GM19043 (cell line): Measurements from ENCODE around the gene EFNA5.
A peak's percentile ranks its signal among the peaks of the same experiment; 100 is the strongest.
"Not testable (repeated sequence)": the region's sequence is repeated elsewhere in the genome, so short reads cannot be mapped to it uniquely, and the experiment has no call there.

Experiments used
- ATAC-seq: cut with Tn5 transposase; IDR thresholded peaks from one replicate; pipeline ENCODE4 v1.9.1; 2021; ENCODE audit warnings: low read depth; ENCODE audit not compliant: unreplicated experiment

Gene EFNA5

DNA sequence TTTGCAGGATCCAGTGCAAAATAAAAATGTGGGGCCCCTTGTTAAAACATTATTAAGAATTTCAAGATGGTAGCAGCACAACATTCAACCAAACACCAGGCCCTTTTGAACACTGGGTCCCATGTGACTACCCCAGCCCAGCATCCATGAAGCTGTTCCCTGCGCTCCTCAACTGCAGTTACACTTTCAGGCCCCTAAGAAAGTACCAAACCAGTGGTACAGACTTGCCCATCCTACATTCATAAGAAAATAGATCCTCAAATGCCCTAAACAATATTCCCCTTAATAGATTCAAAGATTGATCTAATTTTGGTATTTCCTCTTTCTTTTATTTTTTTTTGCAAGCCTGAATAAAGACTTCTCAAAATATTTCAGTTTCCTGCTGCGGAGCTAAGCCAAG lies 201.7 kb downstream of the EFNA5 start:
- no peak for ATAC-seq

GRCh38 chr5:107468276-107468675 lies 202.5 kb downstream of the EFNA5 start:
- ATAC-seq: no peak

GRCh38 chr5:107467137-107467932 lies 203.4 kb downstream of the EFNA5 start:
- no peak for ATAC-seq

DNA sequence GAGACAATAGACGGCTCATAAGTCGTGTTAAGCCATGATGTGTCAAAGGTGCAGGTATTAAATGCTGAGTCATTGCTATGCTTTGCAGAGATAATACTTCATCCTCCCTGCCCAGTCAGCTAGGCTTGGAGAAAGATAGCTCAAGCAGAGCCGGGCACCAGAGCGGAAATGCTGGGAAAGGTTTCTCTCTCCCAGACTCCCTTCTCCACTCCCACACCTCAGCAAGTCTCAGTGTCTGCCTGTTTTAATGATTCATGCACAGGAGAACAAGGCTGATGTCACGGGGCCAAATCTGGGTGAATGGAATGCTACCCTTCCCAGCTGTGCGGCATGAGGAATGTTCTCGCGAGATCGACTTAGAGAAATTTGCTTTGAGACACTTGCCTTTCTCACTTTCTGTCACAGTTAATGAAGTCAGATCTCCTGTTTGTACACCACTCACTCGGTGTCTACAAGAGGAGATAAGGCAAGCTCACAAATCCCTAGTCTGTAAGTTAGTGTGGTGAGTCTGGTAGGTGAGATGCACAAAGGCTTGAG lies 204.4 kb downstream of the EFNA5 start:
- ATAC-seq: no peak

DNA sequence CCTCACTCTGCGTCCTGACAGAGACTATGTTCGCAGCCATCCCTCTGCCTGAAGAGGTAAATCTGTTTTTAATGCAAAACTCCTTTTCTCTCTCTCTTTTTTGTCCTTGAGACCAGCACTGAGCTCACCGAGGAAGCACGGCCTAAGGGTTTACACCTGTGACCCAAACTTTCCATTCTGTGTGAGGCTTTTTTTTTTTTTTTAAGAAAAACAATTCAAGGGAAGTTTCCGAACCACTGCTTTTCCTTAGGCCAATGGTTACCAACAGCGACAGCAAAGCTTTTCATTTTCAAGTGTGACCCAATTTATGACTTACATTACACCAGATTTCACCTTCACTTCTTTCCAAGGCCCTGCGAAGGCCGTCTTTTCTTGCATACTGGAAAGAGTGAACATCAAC lies 205.9 kb downstream of the EFNA5 start:
- ATAC-seq: no peak

DNA sequence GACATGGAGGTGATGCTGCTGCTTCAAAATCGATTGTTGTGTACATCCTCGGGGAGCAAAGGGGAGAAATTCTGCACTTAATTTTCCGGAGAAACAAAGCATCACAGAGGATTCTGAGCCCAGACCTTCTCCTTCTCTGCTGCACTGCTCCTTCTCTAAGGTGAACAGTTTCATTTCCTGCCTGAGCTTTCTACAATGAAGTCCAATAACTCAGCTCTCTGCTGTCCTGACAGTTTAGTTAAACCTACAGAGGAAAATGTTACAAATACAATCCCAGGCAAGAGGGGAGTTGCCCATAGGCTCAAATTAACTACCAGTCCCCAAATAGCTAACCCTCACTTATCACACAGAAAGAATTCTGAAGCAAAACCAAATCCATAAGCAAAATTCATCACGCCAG lies 206.3 kb downstream of the EFNA5 start:
- peak; percentile 39 for ATAC-seq

DNA sequence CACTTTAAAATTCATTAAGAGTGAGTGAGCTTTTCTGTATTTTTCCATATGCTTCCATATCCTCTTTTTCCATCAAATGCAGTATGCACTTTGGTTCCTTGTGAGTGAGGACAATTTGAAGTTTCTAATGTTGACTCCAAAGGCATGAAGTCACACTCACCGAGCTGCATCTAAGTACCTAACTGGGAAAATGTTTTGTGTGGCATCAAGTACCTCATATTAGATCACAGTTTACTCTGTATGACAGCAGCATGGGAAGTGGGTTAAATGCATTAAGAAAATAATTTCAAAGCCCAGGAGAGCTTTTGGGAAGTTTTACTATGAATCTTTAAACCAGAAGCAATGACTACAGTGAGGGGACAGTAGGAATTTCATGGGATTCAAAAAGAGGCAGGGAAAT lies 207.0 kb downstream of the EFNA5 start:
- ATAC-seq: no peak

DNA sequence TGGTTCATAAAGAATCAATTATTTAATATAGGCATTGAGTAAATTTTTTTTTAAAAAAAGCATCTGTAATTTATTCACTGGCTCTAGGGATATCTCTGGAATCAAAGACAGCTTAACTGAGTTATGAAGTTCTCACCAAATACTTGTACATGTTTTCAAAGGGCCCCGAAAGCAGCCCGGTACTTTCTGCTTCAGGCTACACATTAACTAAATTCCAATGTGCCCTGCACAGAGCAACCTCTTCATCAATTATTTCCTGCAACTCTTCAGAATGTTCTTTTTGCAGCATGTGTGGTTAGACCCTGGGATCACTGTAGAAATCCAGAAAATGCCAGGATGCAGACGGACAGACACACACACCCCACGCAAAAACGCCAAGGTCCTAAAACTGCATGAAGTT lies 209.0 kb downstream of the EFNA5 start:
- ATAC-seq: no peak

- no peak for ATAC-seq
Measured at GRCh38 chr5:107460789-107461188, 209.9 kb downstream of the EFNA5 start.

GRCh38 chr5:107459605-107460004 lies 211.1 kb downstream of the EFNA5 start:
- ATAC-seq: no peak

DNA sequence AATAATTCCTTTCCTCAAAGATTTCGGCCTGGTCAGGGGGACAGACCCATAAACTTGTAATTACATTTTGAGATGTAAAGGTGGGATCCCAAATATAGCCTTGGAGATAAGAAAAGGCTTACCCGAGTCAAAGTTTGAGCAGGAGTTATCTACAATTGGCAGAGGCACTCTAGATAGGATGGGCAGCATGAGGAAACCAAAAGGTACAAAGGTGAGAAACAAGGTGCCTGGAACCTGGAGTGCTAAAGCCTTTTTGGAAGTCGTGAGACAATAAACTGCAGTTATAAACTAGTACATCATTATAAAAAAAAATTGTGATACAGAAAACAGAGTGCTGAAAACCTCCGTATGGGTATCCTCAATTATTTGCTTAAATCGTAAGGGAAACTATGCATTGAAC lies 212.4 kb downstream of the EFNA5 start:
- no peak for ATAC-seq

- ATAC-seq: no peak
Measured at GRCh38 chr5:107457881-107458280, 212.9 kb downstream of the EFNA5 start.

GRCh38 chr5:107457138-107457537 lies 213.6 kb downstream of the EFNA5 start:
- no peak for ATAC-seq

DNA sequence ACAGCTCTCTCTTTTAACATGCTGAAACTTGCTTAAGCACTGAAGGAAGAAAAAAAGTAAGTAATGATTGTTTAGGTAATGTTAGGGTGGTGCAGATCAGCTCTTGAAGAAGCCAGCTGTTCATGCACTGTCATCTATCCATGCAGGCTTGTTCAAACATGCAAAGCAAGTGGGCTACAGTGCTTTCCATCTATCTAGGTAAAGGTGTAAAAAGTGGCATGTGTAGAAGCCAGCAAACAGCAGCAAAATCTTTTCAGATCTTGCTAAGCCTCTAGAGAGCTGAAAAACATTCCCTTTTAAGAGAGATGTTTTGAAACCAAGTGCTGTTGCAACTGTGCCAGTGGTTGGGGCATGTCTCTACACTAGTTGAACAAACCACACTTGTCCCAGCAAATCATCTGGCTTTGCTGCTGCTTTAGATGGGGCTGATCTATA lies 214.4 kb downstream of the EFNA5 start:
- peak; percentile 83 for ATAC-seq

- no peak for ATAC-seq
Measured at GRCh38 chr5:107455111-107455544, 215.6 kb downstream of the EFNA5 start.

GRCh38 chr5:107451827-107452226 lies 218.9 kb downstream of the EFNA5 start:
- ATAC-seq: not testable (repeated sequence)

DNA sequence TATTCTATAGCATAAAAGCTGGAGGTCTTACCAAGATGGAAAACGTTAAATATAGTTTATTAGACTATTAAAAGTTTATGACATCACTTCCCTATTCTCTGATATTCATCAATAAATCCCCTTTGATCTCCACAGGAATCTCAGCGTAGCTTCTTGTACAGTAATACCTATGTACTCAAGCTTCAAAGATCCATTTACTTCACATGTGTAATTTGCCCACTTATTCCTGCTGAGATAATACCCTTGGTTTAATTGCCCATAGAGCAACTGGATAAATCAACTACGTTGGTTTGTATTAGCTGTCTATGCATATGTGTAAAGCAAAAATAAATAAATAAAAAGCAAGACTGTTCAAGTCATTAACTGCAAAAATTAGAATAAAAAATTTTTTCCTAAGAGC lies 219.7 kb downstream of the EFNA5 start:
- no peak for ATAC-seq

DNA sequence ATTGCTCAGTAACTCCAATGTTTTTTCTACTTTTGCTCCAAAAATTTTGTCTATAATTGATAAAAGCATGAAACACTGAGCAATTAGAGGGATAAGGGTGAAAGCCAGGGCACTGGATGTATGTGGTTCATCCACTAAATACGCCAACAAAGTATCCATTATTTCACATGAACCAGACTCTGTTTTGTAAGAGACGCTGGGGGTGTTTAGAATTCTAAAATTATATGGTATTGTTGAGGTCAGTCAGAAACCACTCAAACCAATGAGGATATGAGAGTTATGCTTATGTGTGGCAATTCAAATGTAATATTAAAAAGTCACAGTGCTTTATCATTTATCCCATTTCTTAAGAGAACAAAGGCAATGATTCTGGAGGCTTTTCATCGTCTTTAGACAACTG lies 220.2 kb downstream of the EFNA5 start:
- no peak for ATAC-seq

GRCh38 chr5:107449369-107449768 lies 221.4 kb downstream of the EFNA5 start:
- no peak for ATAC-seq

DNA sequence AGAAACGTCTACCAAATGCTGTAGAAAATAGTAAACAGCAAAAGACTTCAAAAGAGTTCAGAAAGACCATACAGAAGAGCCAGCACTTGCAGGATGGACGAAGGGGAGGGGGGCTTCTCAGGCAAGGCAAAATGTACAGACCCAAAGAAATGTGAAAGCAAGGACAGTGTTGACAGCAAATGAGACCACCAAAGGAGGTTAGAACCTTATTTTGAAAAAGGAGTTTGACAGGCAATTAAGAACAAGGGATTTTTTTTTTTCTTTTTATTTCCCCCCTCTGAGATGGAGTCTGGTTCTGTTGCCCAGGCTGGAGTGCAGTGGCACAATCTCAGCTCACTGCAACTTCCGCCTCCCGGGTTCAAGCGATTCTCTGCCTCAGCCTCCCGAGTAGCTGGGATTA lies 223.2 kb downstream of the EFNA5 start:
- ATAC-seq: no peak

DNA sequence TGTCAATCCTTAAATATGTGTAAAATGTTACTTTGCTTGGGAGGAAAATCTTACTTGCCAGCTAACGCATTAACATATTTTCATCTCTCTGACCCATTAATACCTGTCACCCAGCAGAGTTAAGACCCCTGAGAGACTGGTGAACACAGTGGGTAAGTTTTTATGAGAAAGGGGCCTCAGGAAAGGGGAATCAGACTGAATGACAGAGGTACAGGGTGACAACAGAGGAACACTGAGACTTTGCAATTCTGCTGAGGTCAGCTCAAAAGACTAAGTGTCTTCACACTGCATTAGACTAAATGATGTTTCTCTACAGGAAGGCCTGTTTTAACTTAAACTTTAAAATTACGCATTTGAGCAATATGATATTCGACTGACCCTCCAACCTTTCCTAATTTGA lies 223.8 kb downstream of the EFNA5 start:
- no peak for ATAC-seq

DNA sequence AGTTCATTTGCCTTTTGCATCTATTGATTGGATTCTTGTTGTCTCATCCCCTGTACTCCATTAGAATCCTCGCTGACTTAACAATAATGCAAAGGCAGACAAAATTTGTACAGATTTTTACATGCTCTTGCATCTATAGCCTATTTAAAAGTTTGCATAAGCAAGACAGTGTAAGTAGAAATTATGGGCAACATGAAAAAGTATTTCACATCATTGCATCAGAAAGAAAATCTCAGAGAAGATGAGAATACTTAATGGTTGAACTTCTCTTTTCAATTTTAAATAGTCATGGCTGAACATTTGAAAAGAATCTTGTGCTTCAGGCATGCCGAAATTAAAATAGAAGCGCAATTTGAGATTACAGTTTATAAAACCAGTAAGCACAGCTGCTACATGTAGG lies 226.4 kb downstream of the EFNA5 start:
- ATAC-seq: no peak
